OCI-LY7 (cell line): ENCODE results near the gene ICAM2. TPM values are rescaled to one million over a fixed set of nuclear protein-coding genes. Genes with fewer than 3 reads are reported as not detected.

ENCODE experiments used
- BruUV-seq: library from RNA; stranded (reverse); fragments of 400-500 nt; replicated peaks from 2 replicates; lab custom pipeline; 2021; lab: Mats Ljungman, UMichigan
- CTCF ChIA-PET: fragments of 300-600 bp; sonication (Branson Sonifier 250); formaldehyde crosslinking; loops from one replicate; lab custom pipeline; 2022; ENCODE audit warnings: antibody characterized with exemption; ENCODE audit not compliant: unreplicated experiment; lab: Charles Lee
- POLR2A ChIA-PET: fragments of 300-600 bp; sonication (Branson Sonifier 250); formaldehyde crosslinking; loops from one replicate; lab custom pipeline; 2022; ENCODE audit warnings: antibody characterized with exemption; lab: Charles Lee
- DNase-seq: peaks from one replicate; pipeline ENCODE4 v3.0.0-alpha.2; 2015; ENCODE audit warnings: low spot score
- H2AFZ ChIP-seq: fragments of 200-600 bp; sonication (generic), shearing (Covaris generic); 2 replicates; pipeline ENCODE4 v1.6.1; 2014; ENCODE audit warnings: mild to moderate bottlenecking, antibody characterized with exemption, low read length, moderate library complexity
- H3K27ac ChIP-seq: fragments of 200-600 bp; sonication (generic); 2 replicates; pipeline ENCODE4 v1.5.1; 2014; ENCODE audit warnings: mixed run types, low read depth, mild to moderate bottlenecking, moderate library complexity, low read length, inconsistent platforms; ENCODE audit not compliant: poor library complexity, severe bottlenecking
- H3K36me3 ChIP-seq: fragments of 200-600 bp; sonication (generic); 2 replicates; pipeline ENCODE4 v1.6.1; 2014; ENCODE audit warnings: mild to moderate bottlenecking, antibody characterized with exemption, low read length, moderate library complexity, mixed read lengths; ENCODE audit not compliant: insufficient read depth
- H3K4me1 ChIP-seq: fragments of 200-600 bp; sonication (generic); 2 replicates; pipeline ENCODE4 v1.5.1; 2014; ENCODE audit warnings: mild to moderate bottlenecking, low read length; ENCODE audit not compliant: insufficient read depth, poor library complexity, severe bottlenecking
- H3K4me2 ChIP-seq: fragments of 200-600 bp; sonication (generic); 2 replicates; pipeline ENCODE4 v1.6.1; 2014; ENCODE audit warnings: mild to moderate bottlenecking, low read length
- H3K4me3 ChIP-seq: fragments of 200-600 bp; sonication (generic); 2 replicates; pipeline ENCODE4 v1.5.1; 2014; ENCODE audit warnings: mild to moderate bottlenecking, low read depth, low read length; ENCODE audit not compliant: poor library complexity, severe bottlenecking
- H3K79me2 ChIP-seq: fragments of 200-600 bp; sonication (generic); 2 replicates; pipeline ENCODE4 v1.6.1; 2016; ENCODE audit warnings: low read depth, mild to moderate bottlenecking, low read length, moderate library complexity, mixed read lengths; ENCODE audit not compliant: insufficient read depth
- H3K9me2 ChIP-seq: fragments of 200-600 bp; sonication (generic); 2 replicates; pipeline ENCODE4 v1.6.1; 2016; ENCODE audit warnings: mild to moderate bottlenecking, low read length, mixed read lengths; ENCODE audit not compliant: insufficient read depth
- H3K9me3 ChIP-seq: fragments of 200-600 bp; sonication (generic); 2 replicates; pipeline ENCODE4 v1.6.1; 2014; ENCODE audit warnings: mild to moderate bottlenecking, mixed run types, low read length, mixed read lengths
- H4K20me1 ChIP-seq: fragments of 200-600 bp; sonication (generic); 2 replicates; pipeline ENCODE4 v1.6.1; 2014; ENCODE audit warnings: mild to moderate bottlenecking, antibody characterized with exemption, low read length, moderate library complexity, mixed read lengths; ENCODE audit not compliant: insufficient read depth
- EZH2phosphoT487 ChIP-seq: fragments of 200-600 bp; sonication (generic); IDR thresholded peaks from 2 replicates; pipeline ENCODE4 v1.6.1; 2018; ENCODE audit warnings: low read depth, borderline replicate concordance, mild to moderate bottlenecking, mixed run types, antibody characterized with exemption, low read length, moderate library complexity, mixed read lengths
- intact Hi-C: fragments of 100-400 bp; cut with micrococcal nuclease; formaldehyde crosslinking; loops from one replicate; pipeline ENCODE4 v1.10.0; 2022; ENCODE audit not compliant: unreplicated experiment
- total RNA-seq, 2 experiments: library from RNA; depleted of rRNA in 1 of 2; stranded (reverse); fragments of >200 nt in 1 of 2; shearing (Covaris generic) in 1 of 2; gene quantifications; 2 replicates each; pipeline ENCODE4 v1.2.3, GENCODE V29; 2014 to 2022
- TF ChIP-seq, protein P1 (sequence below): fragments of 200-600 bp; sonication (generic); conservative IDR thresholded peaks from 2 replicates; pipeline ENCODE4 v1.5.1; 2014; ENCODE audit warnings: mild to moderate bottlenecking, antibody characterized with exemption, low read length, moderate library complexity, mixed read lengths

The ICAM2 gene
- total RNA-seq, 2 experiments from 2014 or later, result 88.7 to 112 TPM

GRCh38 chr17:64055183-64056142, 35.0 kb upstream of the ICAM2 start:
- peaks cover 44% of the 10 kb centered on the region for H3K4me1 ChIP-seq
- CTCF ChIA-PET, result interaction anchor here (1.3 kb wide), 2 partner anchors 19 to 76 kb away, joined by 4 to 5 read pairs; no protein-coding TSS in a partner anchor

DNA sequence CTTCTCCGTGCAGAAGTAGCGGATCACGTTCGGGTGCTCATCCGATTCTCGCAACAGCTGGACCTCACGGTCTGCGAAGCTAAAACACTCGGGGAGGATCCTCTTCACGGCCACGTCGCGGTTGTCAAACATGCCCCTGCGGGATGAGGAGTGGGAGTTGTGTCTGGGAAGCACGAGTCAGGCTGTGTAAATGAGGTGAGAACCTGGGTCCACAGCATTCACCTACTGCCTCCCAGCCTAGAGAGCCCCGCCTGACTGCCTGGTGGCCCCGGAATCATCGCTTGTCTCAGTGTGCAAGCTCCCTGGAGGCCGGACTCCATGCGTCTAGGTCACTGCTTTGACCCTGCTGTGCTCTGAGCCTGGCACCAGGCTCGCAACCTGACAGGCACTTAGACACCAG, 33.9 kb upstream of the ICAM2 start:
- no peak for TF ChIP-seq EZH2phosphoT487
- TF ChIP-seq, protein P1, sequence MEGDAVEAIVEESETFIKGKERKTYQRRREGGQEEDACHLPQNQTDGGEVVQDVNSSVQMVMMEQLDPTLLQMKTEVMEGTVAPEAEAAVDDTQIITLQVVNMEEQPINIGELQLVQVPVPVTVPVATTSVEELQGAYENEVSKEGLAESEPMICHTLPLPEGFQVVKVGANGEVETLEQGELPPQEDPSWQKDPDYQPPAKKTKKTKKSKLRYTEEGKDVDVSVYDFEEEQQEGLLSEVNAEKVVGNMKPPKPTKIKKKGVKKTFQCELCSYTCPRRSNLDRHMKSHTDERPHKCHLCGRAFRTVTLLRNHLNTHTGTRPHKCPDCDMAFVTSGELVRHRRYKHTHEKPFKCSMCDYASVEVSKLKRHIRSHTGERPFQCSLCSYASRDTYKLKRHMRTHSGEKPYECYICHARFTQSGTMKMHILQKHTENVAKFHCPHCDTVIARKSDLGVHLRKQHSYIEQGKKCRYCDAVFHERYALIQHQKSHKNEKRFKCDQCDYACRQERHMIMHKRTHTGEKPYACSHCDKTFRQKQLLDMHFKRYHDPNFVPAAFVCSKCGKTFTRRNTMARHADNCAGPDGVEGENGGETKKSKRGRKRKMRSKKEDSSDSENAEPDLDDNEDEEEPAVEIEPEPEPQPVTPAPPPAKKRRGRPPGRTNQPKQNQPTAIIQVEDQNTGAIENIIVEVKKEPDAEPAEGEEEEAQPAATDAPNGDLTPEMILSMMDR, result no peak
- Histone ChIP-seq H3K4me3 (no peak overlapping the region), H3K9me2 (no peaks in the 10 kb centered on the region), H2AFZ (no peak overlapping the region), H4K20me1 (no peaks in the 10 kb centered on the region), H3K9me3 (no peaks in the 10 kb centered on the region), H3K79me2 (no peaks in the 10 kb centered on the region), H3K4me2 (no peak overlapping the region), H3K27ac (no peak overlapping the region), H3K4me1 (peaks cover 32% of the 10 kb centered on the region), H3K36me3 (peaks cover 54% of the 10 kb centered on the region)
- intact Hi-C loops, result no loop called here
- DNase-seq, result no peak
- BruUV-seq, result no TSS peak
- POLR2A ChIA-PET, result no interaction called here
- CTCF ChIA-PET, result no interaction called here

More at GRCh38 chr17:64055183-64056142, 35.0 kb upstream of the ICAM2 start:
- Histone ChIP-seq H4K20me1 (no peaks in the 10 kb centered on the region), H3K4me2 (no peak overlapping the region), H3K27ac (no peak overlapping the region), H3K9me2 (no peaks in the 10 kb centered on the region), H3K9me3 (no peaks in the 10 kb centered on the region), H3K36me3 (peaks cover 58% of the 10 kb centered on the region), H3K4me3 (no peak overlapping the region), H3K79me2 (no peaks in the 10 kb centered on the region), H2AFZ (no peak overlapping the region)
- no TSS peak for BruUV-seq
- intact Hi-C loops, result no loop called here
- TF ChIP-seq, protein P1, result no peak
- TF ChIP-seq EZH2phosphoT487, result no peak
- POLR2A ChIA-PET, result interaction anchor here (0.5 to 0.6 kb wide), 2 partner anchors 59 to 437 kb away, joined by 3 read pairs; no protein-coding TSS in a partner anchor
- DNase-seq, result no peak
